ENCODE measurements around the gene ZNF207.
"Not testable (repeated sequence)": the region's sequence is repeated elsewhere in the genome, so short reads cannot be mapped to it uniquely, and the experiment has no call there.

Gene ZNF207

DNA sequence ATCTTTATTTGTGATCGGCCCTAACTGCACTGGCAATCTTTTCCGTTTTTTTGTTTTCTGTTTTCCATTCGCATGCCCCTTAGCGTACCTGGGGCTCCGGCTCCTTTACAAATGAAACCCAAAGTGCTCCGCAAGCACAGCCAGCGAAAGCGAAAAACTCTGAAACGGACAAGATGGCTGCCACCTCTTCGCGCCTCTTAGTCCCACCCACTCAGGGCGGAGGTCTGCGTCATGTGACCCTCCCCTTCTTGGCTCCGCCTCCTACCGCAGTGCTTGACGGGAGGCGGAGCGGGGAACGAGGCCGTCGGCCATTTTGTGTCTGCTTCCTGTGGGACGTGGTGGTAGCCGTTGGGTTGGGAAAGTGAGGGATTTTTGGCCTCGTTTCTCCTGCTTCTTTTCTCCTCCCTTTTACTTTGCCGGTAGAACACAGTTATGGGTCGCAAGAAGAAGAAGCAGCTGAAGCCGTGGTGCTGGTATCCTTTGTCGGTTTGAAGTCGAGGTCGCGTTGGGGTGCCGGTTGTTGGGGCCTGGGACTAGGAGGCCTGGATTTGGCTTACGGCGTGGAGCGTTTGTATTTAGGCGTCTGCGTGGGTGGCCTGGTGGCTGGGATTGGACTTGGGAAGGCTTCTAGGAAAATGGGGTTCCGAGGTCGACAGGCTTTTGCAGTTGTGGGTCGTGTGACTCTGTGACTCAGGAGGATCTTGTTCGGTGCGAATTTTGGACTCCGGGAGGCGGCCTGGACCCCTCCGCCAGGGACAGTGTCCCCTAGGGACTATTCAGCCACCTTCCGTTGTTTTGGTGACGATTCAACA lies at the start of gene ZNF207:
Gene ZNF207 (plus strand): TSS at position 304 of the 812 bp plus-strand sequence. CDS start 129 bp downstream, at position 433.
- DNase-seq (ENCODE audit: extremely low read depth in 1 of 2, low read depth in 1 of 2), result peak; percentile 83 to 89

DNA sequence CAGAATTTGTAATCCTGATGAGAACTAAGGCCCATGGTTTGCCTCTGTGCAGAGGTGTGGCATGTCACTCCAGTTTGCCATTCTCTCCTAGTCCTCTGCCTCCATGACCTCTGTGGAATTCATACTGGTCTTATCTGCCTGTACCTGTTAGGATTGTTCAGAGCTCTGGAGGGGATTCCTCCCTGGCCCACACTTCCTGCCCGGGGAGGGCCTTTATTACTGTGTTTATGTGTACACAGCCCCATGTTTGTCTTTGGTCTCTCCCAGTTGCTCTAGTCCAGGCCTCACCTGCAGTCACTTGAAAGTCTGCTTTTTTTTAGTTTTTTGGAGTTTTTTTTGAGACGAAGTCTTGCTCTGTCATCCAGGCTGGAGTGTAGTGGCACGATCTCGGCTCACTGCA lies 47.9 kb upstream of the ZNF207 start:
- no peak for DNase-seq (ENCODE audit: extremely low read depth in 1 of 2, low read depth in 1 of 2)

DNA sequence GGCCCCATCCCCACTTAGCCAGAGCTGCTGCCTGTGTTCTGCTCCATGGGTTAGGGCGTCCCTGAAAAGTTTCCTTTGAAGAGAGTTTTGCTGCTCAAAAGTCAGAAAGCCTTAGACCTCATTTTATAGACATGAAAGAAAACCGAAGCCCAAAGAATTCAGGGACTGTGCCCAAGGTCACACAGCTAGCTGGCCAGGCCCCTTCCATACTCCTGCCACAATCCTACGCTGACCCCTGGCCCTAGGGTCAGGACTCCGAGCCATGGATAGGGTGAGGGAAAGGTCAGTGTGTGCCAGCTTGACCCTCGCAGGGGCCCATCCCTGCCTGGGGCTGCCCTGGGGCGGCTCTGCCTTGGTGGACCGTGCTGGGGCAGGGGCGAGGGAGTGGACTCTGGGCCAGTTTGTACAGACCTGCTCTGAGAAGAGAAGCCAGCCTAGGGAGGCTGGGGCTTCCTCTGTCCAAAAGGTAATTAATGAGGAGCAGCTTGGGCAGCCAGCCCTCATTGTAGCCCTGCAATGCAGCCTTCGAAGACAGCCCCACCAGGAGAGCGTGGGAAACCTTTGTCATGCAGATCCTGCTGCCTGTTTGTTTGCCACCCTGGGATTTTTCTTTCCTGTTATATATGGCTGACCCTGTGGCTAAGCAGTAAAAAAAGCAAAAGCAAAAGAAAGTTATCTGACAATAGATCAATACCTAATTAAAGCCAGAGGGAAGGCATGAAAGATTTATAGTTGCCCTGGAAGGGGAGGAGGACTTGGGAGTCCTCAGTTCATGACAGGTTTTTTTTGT lies 46.9 kb upstream of the ZNF207 start:
- DNase-seq (ENCODE audit: extremely low read depth in 1 of 2, low read depth in 1 of 2), result no peak

DNA sequence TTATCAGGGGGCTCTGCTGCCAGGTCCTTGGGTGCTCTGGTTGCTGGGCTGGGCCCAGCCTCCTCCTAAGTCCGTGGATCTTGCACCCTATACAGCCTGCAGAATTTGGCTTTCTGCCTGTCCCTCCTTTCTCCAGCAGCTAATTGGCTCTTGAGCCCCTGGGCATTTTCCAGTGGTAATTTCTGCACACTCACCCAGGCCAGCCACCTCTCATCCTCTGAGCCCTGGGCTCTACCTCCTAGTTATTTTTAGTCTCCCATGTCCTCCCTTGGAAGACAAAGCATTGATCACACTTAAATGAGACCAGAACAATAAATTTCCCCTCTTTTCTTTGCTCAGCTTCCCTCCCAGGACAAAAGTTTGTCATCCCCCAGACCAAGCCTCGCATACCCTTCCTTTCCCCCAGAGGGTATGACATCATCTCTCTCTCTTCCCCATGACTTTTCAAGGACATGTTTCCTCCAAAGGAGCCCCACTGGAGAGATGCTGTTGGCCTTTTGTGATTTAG lies 46.1 kb upstream of the ZNF207 start:
- DNase-seq (ENCODE audit: extremely low read depth in 1 of 2, low read depth in 1 of 2), result no peak

DNA sequence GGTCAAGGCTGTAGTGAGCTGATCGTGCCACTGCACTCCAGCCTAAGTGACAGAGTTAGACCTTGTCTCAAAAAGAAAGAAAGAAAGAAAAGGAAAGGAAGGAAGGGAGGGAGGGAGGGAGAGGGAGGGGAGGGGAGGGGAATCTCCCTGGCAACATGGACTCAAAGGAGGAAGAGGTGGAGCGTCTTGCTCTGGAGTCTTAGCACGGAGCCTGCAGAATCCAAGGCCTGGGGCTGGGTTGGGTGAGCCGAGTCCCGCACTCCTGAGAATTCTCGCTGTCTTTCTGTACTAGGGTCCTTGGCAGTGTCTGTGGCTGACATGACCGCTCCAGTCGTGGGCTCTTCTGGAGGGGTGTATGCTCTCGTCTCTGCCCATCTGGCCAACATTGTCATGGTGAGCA lies 44.9 kb upstream of the ZNF207 start:
- no peak for DNase-seq (ENCODE audit: extremely low read depth in 1 of 2, low read depth in 1 of 2)

DNA sequence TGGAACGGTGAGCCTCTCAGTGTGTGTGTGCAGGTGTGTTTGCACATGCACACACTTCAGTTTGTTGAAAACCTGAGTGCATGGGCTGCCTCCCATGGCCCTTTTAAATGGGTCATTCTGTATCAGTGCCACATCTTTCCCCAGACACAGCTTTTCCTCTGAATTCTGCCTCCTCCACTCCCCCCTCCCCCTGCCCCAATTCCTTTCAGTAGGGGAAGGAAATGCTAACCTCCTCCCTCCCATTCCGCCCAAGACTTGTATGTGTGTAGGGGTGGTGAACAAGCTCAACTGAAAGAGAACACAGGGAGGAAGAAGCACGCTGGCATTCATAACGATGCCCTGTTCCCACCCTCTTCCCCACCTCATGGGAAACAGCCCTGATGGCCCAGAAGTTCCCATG lies 42.3 kb upstream of the ZNF207 start:
- no peak for DNase-seq (ENCODE audit: extremely low read depth in 1 of 2, low read depth in 1 of 2)

DNA sequence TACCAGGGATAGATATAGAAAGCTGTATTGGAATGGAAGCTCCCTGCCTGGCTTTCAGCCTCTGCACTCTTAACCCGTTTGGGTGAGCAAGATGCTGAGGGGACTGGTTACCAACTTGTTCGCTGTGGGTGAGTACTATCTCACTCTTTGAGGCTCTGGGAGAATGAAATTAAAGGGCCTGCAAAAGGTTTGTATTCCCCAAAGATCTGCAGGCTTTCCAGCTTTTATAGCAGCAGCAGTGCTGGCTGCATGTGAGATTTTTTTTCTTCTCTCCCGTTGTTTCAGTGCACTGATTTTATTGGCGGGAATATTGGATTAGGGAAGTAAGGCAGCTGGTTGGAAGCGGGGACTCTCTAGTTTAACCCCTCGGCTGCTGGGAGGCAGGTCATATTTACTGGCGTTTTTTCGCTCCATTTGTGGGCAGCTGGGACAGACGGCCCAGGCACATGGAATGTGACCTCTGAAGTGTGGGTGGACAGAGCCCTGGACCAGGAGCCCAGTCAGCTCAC lies 38.9 kb upstream of the ZNF207 start:
- no peak for DNase-seq (ENCODE audit: extremely low read depth in 1 of 2, low read depth in 1 of 2)

DNA sequence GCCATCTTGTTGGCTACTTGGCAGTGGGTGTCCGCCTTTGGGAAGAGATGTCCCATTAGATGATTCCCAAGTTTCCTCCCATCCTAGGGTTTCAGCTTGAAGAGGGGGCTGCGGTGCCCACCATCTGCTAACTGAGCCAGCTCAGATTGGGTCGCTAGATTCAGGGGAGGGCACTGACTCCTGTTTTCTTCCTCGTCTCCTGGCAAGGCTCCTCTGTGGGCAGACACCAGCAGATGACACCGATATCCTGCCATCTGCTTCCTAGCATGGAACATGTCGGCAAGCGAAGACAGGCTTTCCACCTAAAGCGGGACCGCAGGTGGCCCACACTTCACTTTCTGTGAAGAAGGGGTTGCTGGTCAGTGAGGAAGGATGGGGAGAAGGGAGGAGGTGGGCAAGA lies 35.3 kb upstream of the ZNF207 start:
- DNase-seq (ENCODE audit: extremely low read depth in 1 of 2, low read depth in 1 of 2), result no peak

DNA sequence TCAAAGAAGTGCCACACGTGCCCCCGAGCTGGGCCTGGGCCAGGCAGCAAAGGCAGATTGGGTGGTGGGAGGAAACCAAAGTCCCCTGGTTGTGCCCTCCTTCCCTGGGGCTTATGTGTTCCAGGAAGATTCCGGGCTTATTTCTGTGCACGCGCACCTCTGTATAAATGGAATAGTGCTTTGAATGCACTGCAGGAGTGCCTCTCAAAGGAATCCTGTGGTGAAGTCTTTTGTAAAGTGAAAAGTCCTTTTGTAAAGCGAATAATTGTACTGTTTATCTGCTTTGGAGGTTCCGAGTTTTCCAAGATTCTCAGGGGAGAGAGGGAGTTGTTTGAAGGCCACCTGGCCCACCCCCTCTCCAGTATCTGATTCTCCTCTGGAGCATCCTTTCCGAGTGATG lies 34.8 kb upstream of the ZNF207 start:
- DNase-seq (ENCODE audit: extremely low read depth in 1 of 2, low read depth in 1 of 2), result no peak

DNA sequence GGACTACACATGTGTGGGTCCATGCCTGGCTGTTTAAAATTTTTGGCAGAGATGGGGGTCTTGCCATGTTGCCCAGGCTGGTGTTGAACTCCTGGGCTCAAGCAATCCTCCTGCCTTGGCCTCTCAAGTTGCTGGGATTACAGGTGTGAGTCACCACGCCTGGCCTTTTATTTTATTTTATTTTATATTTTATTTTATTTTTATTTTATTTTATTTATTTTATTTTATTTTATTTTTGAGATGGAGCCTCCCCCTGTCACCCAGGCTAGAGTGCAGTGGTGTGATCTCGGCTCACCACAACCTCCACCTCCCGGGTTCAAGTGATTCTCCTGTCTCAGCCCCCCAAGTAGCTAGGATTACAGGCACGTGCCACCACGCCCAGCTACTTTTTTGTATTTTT lies 33.3 kb upstream of the ZNF207 start:
- not testable (repeated sequence) for DNase-seq (ENCODE audit: extremely low read depth in 1 of 2, low read depth in 1 of 2)

DNA sequence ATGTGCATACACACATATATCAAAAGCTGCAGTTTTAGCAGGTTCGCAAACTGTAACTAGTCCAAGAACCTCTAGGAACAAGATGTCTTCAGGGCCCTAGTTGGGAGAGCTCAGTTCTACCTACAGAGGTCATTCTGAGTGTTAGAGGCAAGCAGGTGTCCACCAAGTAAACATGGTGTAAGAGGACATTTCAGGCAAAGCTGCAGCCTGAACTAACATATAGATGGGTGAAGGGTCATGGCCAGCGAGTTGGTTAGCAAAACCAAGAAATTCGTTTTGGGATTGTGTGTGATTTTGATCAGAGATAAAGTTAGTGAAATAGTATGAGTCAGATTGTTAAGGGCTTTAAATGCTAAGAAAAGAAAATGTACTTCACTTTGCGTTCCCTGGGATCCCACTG lies 32.6 kb upstream of the ZNF207 start:
- DNase-seq (ENCODE audit: extremely low read depth in 1 of 2, low read depth in 1 of 2), result no peak

DNA sequence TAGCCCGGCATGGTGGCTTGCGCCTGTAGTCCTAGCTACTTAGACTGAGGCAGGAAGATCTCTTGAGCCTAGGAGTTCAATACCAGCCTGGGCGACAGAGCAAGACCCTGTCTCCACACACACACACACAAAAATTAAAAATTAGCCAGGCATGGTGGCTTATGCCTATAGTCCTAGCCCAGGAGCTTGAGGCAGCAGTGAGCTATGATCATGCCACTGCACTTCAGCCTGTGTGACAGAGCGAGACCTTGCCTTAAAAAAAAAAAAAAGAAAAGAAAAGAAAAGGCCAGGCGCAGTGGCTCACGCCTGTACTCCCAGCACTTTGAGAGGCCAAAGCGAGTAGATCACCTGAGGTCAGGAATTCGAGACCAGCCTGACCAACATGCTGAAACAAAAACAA lies 31.9 kb upstream of the ZNF207 start:
- no peak for DNase-seq (ENCODE audit: extremely low read depth in 1 of 2, low read depth in 1 of 2)

DNA sequence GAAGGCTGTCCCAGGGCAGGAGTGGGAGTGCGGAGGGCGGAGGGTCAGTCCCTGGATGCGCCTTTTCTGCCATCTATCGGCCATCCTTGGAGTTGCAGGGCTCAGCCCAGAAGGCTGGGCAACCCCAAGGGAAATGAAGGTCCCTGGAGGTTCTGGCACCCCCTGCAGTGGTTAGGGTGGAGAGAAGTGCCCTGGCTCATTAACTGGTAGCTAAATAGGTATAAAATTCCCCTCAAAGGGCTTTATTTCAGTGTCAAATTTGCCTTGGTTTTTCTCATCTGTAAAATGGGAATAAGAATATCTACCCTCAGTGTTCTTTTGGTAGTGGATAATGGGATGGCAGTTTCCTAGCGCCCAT lies 30.4 kb upstream of the ZNF207 start:
- DNase-seq (ENCODE audit: extremely low read depth in 1 of 2, low read depth in 1 of 2), result peak; percentile 48 to 65

DNA sequence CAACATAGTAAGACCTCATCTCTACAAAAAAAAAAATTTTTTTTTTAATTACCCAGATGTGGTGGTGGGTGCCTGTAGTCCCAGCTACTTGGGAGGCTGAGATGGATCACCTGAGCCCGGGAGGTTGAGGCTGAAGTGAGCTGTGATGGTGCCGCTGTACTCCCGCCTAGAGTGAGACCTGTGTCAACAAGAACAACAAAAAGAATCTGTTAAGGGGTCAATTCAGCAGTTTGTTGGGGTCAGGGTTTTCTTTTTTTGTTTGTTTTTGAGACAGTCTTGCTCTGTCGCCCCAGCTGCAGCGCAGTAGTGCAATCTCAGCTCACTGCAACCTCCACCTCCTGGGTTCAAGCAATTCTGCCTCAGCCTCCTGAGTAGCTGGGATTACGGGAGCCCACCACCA lies 29.9 kb upstream of the ZNF207 start:
- not testable (repeated sequence) for DNase-seq (ENCODE audit: extremely low read depth in 1 of 2, low read depth in 1 of 2)

DNA sequence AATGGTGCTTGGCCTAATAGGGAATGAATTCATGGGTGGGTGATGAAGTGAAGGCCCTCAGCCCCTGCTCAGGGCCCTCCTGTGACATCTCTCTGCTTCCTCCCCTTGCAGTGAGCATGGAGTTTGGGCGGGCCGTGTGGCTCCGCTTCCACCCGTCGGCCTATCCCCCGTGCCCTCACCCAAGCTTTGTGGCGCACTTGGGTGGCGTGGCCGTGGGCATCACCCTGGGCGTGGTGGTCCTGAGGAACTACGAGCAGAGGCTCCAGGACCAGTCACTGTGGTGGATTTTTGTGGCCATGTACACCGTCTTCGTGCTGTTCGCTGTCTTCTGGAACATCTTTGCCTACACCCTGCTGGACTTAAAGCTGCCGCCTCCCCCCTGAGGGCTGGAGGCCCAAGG lies 29.1 kb upstream of the ZNF207 start:
- no peak for DNase-seq (ENCODE audit: extremely low read depth in 1 of 2, low read depth in 1 of 2)

DNA sequence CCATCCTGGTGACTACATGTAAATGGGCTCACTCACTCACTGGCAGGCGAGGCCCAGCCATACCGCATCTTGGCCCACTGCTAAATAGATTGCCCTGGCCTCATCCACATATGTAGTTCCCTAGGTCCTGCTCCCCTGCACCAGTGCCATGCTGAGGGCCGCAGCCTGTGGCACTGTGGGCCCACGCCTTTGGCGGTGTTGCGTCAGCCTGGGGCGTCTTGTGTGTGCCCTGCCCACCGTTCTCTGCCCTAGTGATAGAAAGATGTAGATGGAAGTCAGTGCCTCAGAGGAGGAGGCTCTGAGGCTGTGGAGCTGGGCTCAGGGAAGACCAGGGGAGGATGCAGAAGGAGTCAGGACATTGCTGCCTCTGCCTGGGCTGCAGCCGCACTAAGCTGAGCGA lies 26.9 kb upstream of the ZNF207 start:
- DNase-seq (ENCODE audit: extremely low read depth in 1 of 2, low read depth in 1 of 2), result no peak

DNA sequence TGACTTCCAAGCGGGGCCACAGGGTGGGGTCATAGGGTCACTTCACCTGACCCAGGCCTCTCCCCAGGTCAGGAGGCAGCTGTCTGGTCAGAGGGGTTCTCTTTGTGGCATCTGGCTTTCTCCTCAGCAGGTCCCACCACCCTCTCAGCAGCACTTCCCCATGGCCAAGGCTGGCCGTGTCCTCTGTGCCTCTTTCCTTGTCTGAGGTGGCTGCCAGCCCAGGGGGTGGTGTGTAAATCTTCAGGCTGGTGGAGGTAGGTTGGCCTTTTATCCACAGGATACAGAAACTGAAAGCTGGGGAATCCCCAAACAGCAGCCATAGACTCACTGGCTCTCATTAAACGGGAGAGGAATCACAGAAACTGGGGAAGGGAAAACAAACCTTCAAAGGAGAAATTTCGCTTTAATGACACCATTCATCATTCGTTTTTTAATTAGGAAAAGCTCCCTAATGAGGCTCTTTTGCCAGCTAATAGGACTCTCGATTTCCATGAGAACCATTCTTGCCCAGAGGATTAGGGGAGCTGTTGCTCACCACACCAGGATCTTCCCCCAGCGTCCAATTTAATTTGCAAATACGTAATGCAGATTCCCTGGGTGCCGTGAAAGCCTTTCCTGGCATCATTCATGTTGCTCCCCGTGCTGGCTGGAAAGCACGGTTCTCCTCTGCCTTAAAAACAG lies 26.0 kb upstream of the ZNF207 start:
- DNase-seq (ENCODE audit: extremely low read depth in 1 of 2, low read depth in 1 of 2), result peak in 1 of 2 donors; percentile 8

DNA sequence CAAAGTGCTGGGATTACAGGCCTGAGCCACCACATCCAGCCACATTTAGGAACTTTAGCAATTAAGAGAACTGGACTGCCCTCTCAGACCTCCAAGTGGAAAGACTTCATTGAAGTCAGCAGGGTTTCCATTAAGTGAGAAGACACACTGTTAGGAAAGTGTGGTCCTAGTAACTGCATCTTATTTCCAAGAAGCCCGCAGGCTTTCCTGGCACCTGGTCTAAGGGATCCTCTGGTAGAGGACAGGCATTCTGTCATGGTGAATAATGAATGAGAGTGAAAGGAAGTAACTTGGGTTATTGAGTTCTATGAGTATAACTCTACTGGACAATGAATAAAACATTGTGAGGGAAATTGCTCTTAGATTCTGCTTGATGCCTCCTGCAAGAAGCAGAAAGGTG lies 22.0 kb upstream of the ZNF207 start:
- DNase-seq (ENCODE audit: extremely low read depth in 1 of 2, low read depth in 1 of 2), result no peak

DNA sequence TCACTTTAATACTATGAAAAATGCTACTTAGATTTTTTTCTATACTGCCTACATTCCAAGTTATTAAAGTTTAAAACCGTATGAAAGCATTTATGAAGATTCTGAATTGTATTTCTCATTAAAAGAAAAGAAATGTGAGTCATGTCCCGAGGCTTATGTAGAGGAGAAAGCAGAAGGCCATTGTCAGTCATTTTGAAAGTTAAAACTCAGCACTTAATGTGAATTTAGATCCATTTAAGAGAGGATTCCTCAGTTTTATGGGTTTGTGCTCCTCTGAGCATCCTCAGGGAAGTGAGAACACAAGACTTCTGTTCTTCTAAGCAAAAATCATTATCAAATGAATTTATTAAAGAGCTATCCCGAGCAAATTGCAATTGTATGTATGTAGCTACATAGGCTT lies 19.8 kb upstream of the ZNF207 start:
- DNase-seq (ENCODE audit: extremely low read depth in 1 of 2, low read depth in 1 of 2), result no peak

DNA sequence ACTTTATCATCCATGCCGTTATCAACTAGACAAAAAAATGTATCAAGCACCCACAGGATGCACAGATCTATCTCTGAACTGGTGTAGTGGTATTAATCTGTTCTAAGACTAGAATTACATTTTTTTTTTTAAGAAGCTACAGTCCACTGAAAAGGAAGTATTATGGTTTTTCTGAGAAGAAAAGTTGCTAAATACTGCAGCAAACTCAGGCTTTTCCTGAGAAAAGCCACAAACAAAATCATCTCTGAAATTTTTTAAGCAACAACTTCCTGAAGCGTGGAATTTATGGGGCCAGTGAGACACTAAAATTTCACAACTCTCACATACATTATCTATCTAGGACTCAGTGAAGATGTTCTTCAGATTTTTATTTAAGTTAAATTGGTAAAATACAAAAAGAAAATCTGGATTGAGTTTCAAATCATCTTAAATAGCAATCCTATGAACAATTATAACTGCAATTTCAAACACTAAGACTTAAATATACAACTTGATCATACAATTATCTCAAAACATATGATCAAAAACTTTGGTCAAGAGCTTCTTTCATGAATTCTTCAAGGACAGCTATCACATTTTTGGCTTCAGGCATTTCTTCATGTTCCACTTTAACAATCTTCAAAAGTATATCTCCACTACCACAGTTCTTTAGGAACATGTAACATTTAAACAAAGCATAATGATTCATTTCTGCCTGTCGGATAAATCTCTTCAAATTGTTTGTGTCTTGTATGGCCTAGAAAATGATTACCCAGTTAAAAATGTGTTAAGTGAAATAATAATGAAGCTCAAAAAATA lies 18.5 kb upstream of the ZNF207 start:
- DNase-seq (ENCODE audit: extremely low read depth in 1 of 2, low read depth in 1 of 2), result no peak

DNA sequence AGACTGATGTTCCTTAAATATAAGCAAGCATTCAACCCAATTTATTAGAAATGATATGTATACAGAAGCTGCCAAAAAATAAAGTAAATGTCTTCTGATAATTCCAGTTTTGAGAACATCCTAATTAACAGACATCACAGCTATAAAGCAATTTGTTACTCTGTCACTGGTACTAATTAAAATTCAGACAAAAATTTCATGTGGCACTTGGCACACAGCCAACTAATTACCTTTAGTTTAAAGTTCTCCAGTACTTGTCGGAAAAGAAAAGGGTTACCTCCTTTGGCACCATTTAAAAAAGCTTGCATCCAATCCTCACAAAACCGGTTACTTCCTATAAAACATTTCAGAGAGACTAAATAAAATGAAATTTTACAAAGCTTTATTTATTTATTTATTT lies 16.8 kb upstream of the ZNF207 start:
- no peak for DNase-seq (ENCODE audit: extremely low read depth in 1 of 2, low read depth in 1 of 2)

Measured in stimulated activated CD8-positive, alpha-beta memory T cell treated with anti-CD3 and anti-CD28 coated beads, Interleukin-7, amount 100 ng/mL, for 48 hours (primary cell).